ENCODE results near the gene SVOP.

GRCh38 chr12:108858311-108859074 is 162.4 kb downstream of the SVOP start:
- TF ChIP-seq REST (IDR thresholded peaks at IDR 0.05; ENCODE audit: low read depth) (no peak), TAF1 (IDR thresholded peaks at IDR 0.05; ENCODE audit: low read depth) (no peak), EGR1 (IDR thresholded peaks at IDR 0.05) (no peak), TEAD4 (IDR thresholded peaks at IDR 0.05) (no peak), EP300 (IDR thresholded peaks at IDR 0.05; ENCODE audit: borderline replicate concordance) (no peak), CREB1 (IDR thresholded peaks at IDR 0.05; ENCODE audit: low read depth) (no peak)
- TF ChIP-seq, protein P1, sequence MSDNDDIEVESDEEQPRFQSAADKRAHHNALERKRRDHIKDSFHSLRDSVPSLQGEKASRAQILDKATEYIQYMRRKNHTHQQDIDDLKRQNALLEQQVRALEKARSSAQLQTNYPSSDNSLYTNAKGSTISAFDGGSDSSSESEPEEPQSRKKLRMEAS (IDR thresholded peaks at IDR 0.05): no peak
- TF ChIP-seq, protein P2, sequence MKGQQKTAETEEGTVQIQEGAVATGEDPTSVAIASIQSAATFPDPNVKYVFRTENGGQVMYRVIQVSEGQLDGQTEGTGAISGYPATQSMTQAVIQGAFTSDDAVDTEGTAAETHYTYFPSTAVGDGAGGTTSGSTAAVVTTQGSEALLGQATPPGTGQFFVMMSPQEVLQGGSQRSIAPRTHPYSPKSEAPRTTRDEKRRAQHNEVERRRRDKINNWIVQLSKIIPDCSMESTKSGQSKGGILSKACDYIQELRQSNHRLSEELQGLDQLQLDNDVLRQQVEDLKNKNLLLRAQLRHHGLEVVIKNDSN (IDR thresholded peaks at IDR 0.05): no peak

Measured in Ishikawa (cell line).